GM12878 (cell line): Measurements from ENCODE around the gene OMD. TPM values are rescaled to one million over a fixed set of nuclear protein-coding genes. Genes with fewer than 3 reads are reported as not detected.

Experiments used
- ATAC-seq: fragments of 200-7000 bp; cut with Tn5 transposase; 3 replicates; pipeline ENCODE4 v1.9.1; 2020; ENCODE audit warnings: mild to moderate bottlenecking, moderate library complexity
- BruUV-seq: library from RNA; stranded (reverse); fragments of 400-500 nt; replicated peaks from 2 replicates; lab custom pipeline; 2021; lab: Mats Ljungman, UMichigan
- CTCF ChIA-PET: fragments of 300-600 bp; sonication (Branson Sonifier 250); formaldehyde crosslinking; extraction: SDS; loops from one replicate; lab custom pipeline; 2021; ENCODE audit warnings: inconsistent platforms; lab: Yijun Ruan, JAX
- POLR2A ChIA-PET: fragments of 350-600 bp; formaldehyde crosslinking; extraction: SDS; loops from one replicate; lab custom pipeline; 2021; ENCODE audit warnings: inconsistent platforms; lab: Charles Lee
- RAD21 ChIA-PET: fragments of 300-600 bp; sonication (Branson Sonifier 250); formaldehyde crosslinking; loops from one replicate; lab custom pipeline; 2023; ENCODE audit warnings: antibody characterized with exemption; ENCODE audit not compliant: unreplicated experiment; lab: Charles Lee
- SMC1A ChIA-PET: fragments of 300-600 bp; sonication (Branson Sonifier 250); formaldehyde crosslinking; loops from one replicate; lab custom pipeline; 2023; ENCODE audit not compliant: unreplicated experiment, uncharacterized antibody; lab: Charles Lee
- DNase-seq: peaks from one replicate; pipeline ENCODE4 v3.0.0-alpha.2; 2011; ENCODE audit warnings: low read depth, low spot score
- FAIRE-seq: peaks from 3 replicates; lab custom pipeline; 2011; peaks lifted over from hg19 to GRCh38; lab: Jason Lieb, UNC
- H2AFZ ChIP-seq: 2 replicates; pipeline ENCODE4 v1.6.0; 2011; ENCODE audit warnings: low read depth, low read length, control low read depth; ENCODE audit not compliant: control insufficient read depth
- H3K27ac ChIP-seq: 2 replicates; pipeline ENCODE4 v1.5.1; 2011; ENCODE audit warnings: control low read depth; ENCODE audit not compliant: control insufficient read depth, insufficient read depth
- H3K27me3 ChIP-seq, 2 experiments: replicated peaks in 1 of 2; 2 replicates each; pipeline versions ENCODE4 v1.6.0 to v1.6.1; 2011; ENCODE audit warnings: low read length in 1 of 2; ENCODE audit not compliant: control insufficient read depth in 2 of 2, insufficient read depth in 2 of 2
- H3K36me3 ChIP-seq, 2 experiments: 2 replicates each; pipeline ENCODE4 v1.5.1; 2011; ENCODE audit warnings: low read length in 1 of 2; ENCODE audit not compliant: control insufficient read depth in 2 of 2, insufficient read depth in 2 of 2
- H3K4me1 ChIP-seq: 2 replicates; pipeline ENCODE4 v1.6.1; 2011; ENCODE audit warnings: mild to moderate bottlenecking, low read length, moderate library complexity, mixed read lengths; ENCODE audit not compliant: control insufficient read depth, insufficient read depth
- H3K4me2 ChIP-seq: 2 replicates; pipeline ENCODE4 v1.6.0; 2011; ENCODE audit warnings: control low read depth; ENCODE audit not compliant: control insufficient read depth, insufficient read depth
- H3K4me3 ChIP-seq: fragments of 200-600 bp; sonication (generic); 2 replicates; pipeline ENCODE4 v1.5.1; 2016
- H3K79me2 ChIP-seq: 2 replicates; pipeline ENCODE4 v1.6.0; 2011; ENCODE audit warnings: low read length; ENCODE audit not compliant: control insufficient read depth, insufficient read depth
- H3K9ac ChIP-seq: 2 replicates; pipeline ENCODE4 v1.8.0; 2011; ENCODE audit warnings: low read length, control low read depth, mixed read lengths; ENCODE audit not compliant: control insufficient read depth, insufficient read depth
- H3K9me3 ChIP-seq: replicated peaks from 3 replicates; pipeline ENCODE4 v1.5.1; 2011; ENCODE audit warnings: mild to moderate bottlenecking, low read length; ENCODE audit not compliant: control insufficient read depth, insufficient read depth
- H4K20me1 ChIP-seq: 2 replicates; pipeline ENCODE4 v1.6.0; 2011; ENCODE audit not compliant: control insufficient read depth, insufficient read depth
- BCL11A ChIP-seq: IDR thresholded peaks from 2 replicates; pipeline ENCODE4 v1.6.1; 2011; ENCODE audit warnings: low read depth, low read length
- CHD1 ChIP-seq: IDR thresholded peaks from 2 replicates; pipeline ENCODE4 v1.6.1; 2012; ENCODE audit warnings: low read depth, low read length, improper control_type of control experiment
- CTCF ChIP-seq, 3 experiments: IDR thresholded peaks in 2 of 3; conservative IDR thresholded peaks in 1 of 3; 2 replicates each; pipeline ENCODE4 v1.5.1; 2011; ENCODE audit warnings: low read depth in 3 of 3, low read length in 3 of 3, mild to moderate bottlenecking in 3 of 3, control low read depth in 2 of 3, moderate library complexity in 2 of 3, inconsistent platforms in 1 of 3, mixed read lengths in 1 of 3; ENCODE audit not compliant: control insufficient read depth in 2 of 3, insufficient read depth in 1 of 3; ENCODE audit errors: extremely low read depth in 1 of 3
- NBN ChIP-seq: fragments of 450-650 bp; IDR thresholded peaks from 2 replicates; pipeline ENCODE4 v1.6.1; 2016
- NR2F1 ChIP-seq: fragments of 450-650 bp; conservative IDR thresholded peaks from 2 replicates; pipeline ENCODE4 v1.6.1; 2017; ENCODE audit warnings: mild to moderate bottlenecking
- RB1 ChIP-seq: fragments of 450-650 bp; formaldehyde crosslinking; IDR thresholded peaks from 2 replicates; pipeline ENCODE4 v1.6.1; 2017; ENCODE audit warnings: mild to moderate bottlenecking, borderline replicate concordance
- RUNX3 ChIP-seq: IDR thresholded peaks from 2 replicates; pipeline ENCODE4 v1.6.1; 2012; ENCODE audit warnings: low read length, inconsistent platforms
- SIX5 ChIP-seq: IDR thresholded peaks from 2 replicates; pipeline ENCODE4 v1.6.1; 2011; ENCODE audit warnings: mild to moderate bottlenecking, low read depth, low read length, moderate library complexity; ENCODE audit not compliant: severe bottlenecking
- SMARCA5 ChIP-seq: fragments of 450-650 bp; IDR thresholded peaks from 2 replicates; pipeline ENCODE4 v1.6.1; 2017; ENCODE audit warnings: mild to moderate bottlenecking
- whole genome bisulfite sequencing: methylation state at CpG from one replicate; pipeline ENCODE4 v1.1.6; 2016; ENCODE audit warnings: low lambda C conversion rate; ENCODE audit not compliant: insufficient replicate concordance, insufficient coverage; ENCODE audit errors: missing lambda C conversion rate; 5-methylcytosine and 5-hydroxymethylcytosine counted together
- in situ Hi-C: fragments of 300-500 bp; cut with MboI; formaldehyde crosslinking; loops from 9 replicates; pipeline ENCODE4 v1.14.3; 2018; ENCODE audit warnings: mixed read lengths
- intact Hi-C: fragments of 100-400 bp; cut with micrococcal nuclease; formaldehyde crosslinking; loops from one replicate; pipeline ENCODE4 v1.14.2; 2022; ENCODE audit not compliant: unreplicated experiment
- polyA plus RNA-seq, 11 experiments: library from polyadenylated mRNA; depleted of rRNA in 4 of 11; unstranded in 6 of 11; stranded (reverse) in 5 of 11; fragments of >200 nt; fragmentation: Nextera tagmentation in 4 of 11; fragmentation: Illumina TruSeq in 1 of 11; extraction: Ambion mirVana in 4 of 11; extraction: Trizol in 1 of 11; gene quantifications; 1 replicate in 1 of 11; 2 replicates in 10 of 11; pipeline versions ENCODE4 v1.2.1 to v1.2.3, GENCODE V29; 2011 to 2016; ENCODE audit warnings: inconsistent platforms in 2 of 11, missing spikeins in 2 of 11, low read depth in 1 of 11
- total RNA-seq, 4 experiments: library from RNA; depleted of rRNA in 3 of 4; stranded (reverse); fragments of >200 nt in 3 of 4; fragmentation: Illumina TruSeq in 1 of 4; extraction: Trizol in 1 of 4; gene quantifications; 2 replicates each; pipeline versions ENCODE4 v1.2.1 to v1.2.3, GENCODE V29; 2013 to 2021
- TF ChIP-seq, protein P1 (sequence below): IDR thresholded peaks from 2 replicates; pipeline ENCODE4 v1.6.1; 2011; ENCODE audit warnings: borderline replicate concordance, low read depth, mild to moderate bottlenecking, moderate library complexity, mixed read lengths, low read length; ENCODE audit not compliant: insufficient read depth; ENCODE audit errors: extremely low read length
- TF ChIP-seq, protein P2 (sequence below): fragments of 450-650 bp; conservative IDR thresholded peaks from 2 replicates; pipeline ENCODE4 v1.6.1; 2017; ENCODE audit warnings: mild to moderate bottlenecking, moderate library complexity
- TF ChIP-seq, protein P3 (sequence below): fragments of 150-350 bp; IDR thresholded peaks from 2 replicates; pipeline ENCODE4 v1.6.1; 2016; ENCODE audit warnings: low read depth, low read length

The OMD gene
- total and polyA plus RNA-seq, 10 of the 15 experiments (the other 5 are each of a cell fraction or from before 2014, with no cell fraction given): 0.08 to 0.70 (median 0.57) TPM; not detected in 7

DNA sequence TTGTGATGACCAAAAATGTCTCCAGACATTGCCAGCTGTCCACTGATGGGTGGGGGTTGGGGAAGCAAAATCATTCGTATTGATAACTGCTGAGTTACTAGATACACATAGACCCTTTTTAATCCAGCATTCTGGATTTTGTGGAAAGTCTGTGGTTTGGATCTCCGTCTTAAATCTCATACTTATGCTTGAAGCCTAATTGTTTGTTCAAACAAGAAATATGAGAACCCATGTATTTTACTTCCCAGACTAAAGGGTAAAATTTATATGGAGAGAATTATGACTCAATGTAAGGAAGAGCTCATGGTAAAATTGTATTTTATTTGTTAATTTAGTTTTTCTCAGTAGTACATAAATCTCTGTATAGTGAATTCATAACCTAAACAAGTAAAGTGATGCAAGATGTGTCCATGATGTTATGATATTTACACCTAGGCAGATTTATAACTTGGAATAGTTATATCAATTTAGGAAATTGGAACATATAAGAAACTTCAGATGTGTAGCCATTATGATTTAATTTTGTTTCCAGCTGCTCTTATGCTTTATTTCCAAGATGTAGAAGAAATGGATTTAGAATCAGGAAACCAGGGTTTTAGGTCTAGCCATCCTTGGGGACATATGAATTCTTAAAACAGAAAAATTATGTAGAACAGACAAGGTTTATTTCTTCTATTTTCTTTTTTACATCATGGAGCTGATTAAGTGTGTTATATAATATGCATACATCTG, 15.4 kb downstream of the OMD start:
- no peak overlapping the region for H3K9ac ChIP-seq
- no peaks in the 10 kb centered on the region for H3K4me1 ChIP-seq
- DNase-seq (no peak), FAIRE-seq (no peak), ATAC-seq (no peak)
- CTCF ChIA-PET: interaction anchor here (0.5 kb wide), 1 partner anchor 128 kb away, joined by 3 read pairs; no protein-coding TSS in a partner anchor
- H2AFZ ChIP-seq: no peak overlapping the region
- H3K9me3 ChIP-seq: no peaks in the 10 kb centered on the region
- no peak overlapping the region for H3K4me3 ChIP-seq
- H3K27me3 ChIP-seq: no peaks in the 10 kb centered on the region
- in situ Hi-C loops (no loop called here), intact Hi-C loops (no loop called here)
- SMC1A ChIA-PET: interaction anchor here (1.3 kb wide), 2 partner anchors 31 to 79 kb away, joined by 3 read pairs; no protein-coding TSS in a partner anchor
- WGBS: 58% methylated on average over 2 of the region's 2 CpGs
- POLR2A ChIA-PET: interaction anchor here (0.7 kb wide), 1 partner anchor 118 kb away, joined by 3 read pairs; no protein-coding TSS in a partner anchor
- H3K27ac ChIP-seq: no peak overlapping the region
- H4K20me1 ChIP-seq: no peaks in the 10 kb centered on the region
- RAD21 ChIA-PET: no interaction called here
- TF ChIP-seq, protein P1, sequence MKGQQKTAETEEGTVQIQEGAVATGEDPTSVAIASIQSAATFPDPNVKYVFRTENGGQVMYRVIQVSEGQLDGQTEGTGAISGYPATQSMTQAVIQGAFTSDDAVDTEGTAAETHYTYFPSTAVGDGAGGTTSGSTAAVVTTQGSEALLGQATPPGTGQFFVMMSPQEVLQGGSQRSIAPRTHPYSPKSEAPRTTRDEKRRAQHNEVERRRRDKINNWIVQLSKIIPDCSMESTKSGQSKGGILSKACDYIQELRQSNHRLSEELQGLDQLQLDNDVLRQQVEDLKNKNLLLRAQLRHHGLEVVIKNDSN: no peak
- TF ChIP-seq, protein P2, sequence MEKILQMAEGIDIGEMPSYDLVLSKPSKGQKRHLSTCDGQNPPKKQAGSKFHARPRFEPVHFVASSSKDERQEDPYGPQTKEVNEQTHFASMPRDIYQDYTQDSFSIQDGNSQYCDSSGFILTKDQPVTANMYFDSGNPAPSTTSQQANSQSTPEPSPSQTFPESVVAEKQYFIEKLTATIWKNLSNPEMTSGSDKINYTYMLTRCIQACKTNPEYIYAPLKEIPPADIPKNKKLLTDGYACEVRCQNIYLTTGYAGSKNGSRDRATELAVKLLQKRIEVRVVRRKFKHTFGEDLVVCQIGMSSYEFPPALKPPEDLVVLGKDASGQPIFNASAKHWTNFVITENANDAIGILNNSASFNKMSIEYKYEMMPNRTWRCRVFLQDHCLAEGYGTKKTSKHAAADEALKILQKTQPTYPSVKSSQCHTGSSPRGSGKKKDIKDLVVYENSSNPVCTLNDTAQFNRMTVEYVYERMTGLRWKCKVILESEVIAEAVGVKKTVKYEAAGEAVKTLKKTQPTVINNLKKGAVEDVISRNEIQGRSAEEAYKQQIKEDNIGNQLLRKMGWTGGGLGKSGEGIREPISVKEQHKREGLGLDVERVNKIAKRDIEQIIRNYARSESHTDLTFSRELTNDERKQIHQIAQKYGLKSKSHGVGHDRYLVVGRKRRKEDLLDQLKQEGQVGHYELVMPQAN: no peak
- no peak for TF ChIP-seq RB1
- TF ChIP-seq, protein P3, sequence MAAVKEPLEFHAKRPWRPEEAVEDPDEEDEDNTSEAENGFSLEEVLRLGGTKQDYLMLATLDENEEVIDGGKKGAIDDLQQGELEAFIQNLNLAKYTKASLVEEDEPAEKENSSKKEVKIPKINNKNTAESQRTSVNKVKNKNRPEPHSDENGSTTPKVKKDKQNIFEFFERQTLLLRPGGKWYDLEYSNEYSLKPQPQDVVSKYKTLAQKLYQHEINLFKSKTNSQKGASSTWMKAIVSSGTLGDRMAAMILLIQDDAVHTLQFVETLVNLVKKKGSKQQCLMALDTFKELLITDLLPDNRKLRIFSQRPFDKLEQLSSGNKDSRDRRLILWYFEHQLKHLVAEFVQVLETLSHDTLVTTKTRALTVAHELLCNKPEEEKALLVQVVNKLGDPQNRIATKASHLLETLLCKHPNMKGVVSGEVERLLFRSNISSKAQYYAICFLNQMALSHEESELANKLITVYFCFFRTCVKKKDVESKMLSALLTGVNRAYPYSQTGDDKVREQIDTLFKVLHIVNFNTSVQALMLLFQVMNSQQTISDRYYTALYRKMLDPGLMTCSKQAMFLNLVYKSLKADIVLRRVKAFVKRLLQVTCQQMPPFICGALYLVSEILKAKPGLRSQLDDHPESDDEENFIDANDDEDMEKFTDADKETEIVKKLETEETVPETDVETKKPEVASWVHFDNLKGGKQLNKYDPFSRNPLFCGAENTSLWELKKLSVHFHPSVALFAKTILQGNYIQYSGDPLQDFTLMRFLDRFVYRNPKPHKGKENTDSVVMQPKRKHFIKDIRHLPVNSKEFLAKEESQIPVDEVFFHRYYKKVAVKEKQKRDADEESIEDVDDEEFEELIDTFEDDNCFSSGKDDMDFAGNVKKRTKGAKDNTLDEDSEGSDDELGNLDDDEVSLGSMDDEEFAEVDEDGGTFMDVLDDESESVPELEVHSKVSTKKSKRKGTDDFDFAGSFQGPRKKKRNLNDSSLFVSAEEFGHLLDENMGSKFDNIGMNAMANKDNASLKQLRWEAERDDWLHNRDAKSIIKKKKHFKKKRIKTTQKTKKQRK: no peak
- TF ChIP-seq CTCF (IDR thresholded peaks at IDR 0.05 in 2 of 3, conservative IDR thresholded peaks at IDR 0.05 in 1 of 3; ENCODE audit: control insufficient read depth in 2 of 3, extremely low read depth in 1 of 3, insufficient read depth in 1 of 3, low read depth in 3 of 3, low read length in 3 of 3): no peak
- TF ChIP-seq SIX5: no peak
- no peak for TF ChIP-seq NBN
- TF ChIP-seq CHD1: no peak
- no peak for TF ChIP-seq NR2F1
- no peak for TF ChIP-seq RUNX3
- TF ChIP-seq BCL11A: no peak
- no peak for TF ChIP-seq SMARCA5
- H3K4me2 ChIP-seq: no peak overlapping the region
- no peaks in the 10 kb centered on the region for H3K36me3 ChIP-seq
- BruUV-seq: no TSS peak
- no peaks in the 10 kb centered on the region for H3K79me2 ChIP-seq
